CD4-positive, alpha-beta T cell treated with Interleukin-6 for 4 hours (primary cell): Measurements from ENCODE around the gene DUS4L.
"Not testable (repeated sequence)": the region's sequence is repeated elsewhere in the genome, so short reads cannot be mapped to it uniquely, and the experiment has no call there.

ENCODE experiments used
- DNase-seq: peaks from one replicate; pipeline ENCODE4 v3.0.0-alpha.2; 2020; ENCODE audit warnings: mixed read lengths

The DUS4L gene

GRCh38 chr7:107563775-107564552, at the start of gene DUS4L, which contains the start of gene COG5:
Gene DUS4L (plus strand): TSS chr7:107563971. CDS start chr7:107567071, 3,100 bp downstream.
Gene COG5 (minus strand): TSS chr7:107563920. CDS start chr7:107563896, 24 bp downstream.
- DNase-seq: peak; percentile 88

- DNase-seq: no peak
These were observed 37.1 kb upstream of the DUS4L start for GRCh38 chr7:107526672-107527071.

- DNase-seq: no peak
These were observed 36.6 kb upstream of the DUS4L start for GRCh38 chr7:107527196-107527595.

GRCh38 chr7:107528461-107528860, 35.3 kb upstream of the DUS4L start:
- no peak for DNase-seq

GRCh38 chr7:107530751-107531150, 33.0 kb upstream of the DUS4L start:
- DNase-seq: no peak

- no peak for DNase-seq
These were observed 29.6 kb upstream of the DUS4L start for GRCh38 chr7:107534139-107534538.

GRCh38 chr7:107537228-107537627, 26.5 kb upstream of the DUS4L start:
- not testable (repeated sequence) for DNase-seq

- no peak for DNase-seq
These were observed 25.8 kb upstream of the DUS4L start for GRCh38 chr7:107538001-107538400.

- DNase-seq: no peak
These were observed 20.3 kb upstream of the DUS4L start for GRCh38 chr7:107543338-107543993.

- DNase-seq: no peak
These were observed 18.8 kb upstream of the DUS4L start for GRCh38 chr7:107544848-107545591.

GRCh38 chr7:107551936-107552335, 11.8 kb upstream of the DUS4L start:
- DNase-seq: no peak

- no peak for DNase-seq
These were observed 7.9 kb upstream of the DUS4L start for GRCh38 chr7:107555893-107556292.

- DNase-seq: no peak
These were observed 3.9 kb upstream of the DUS4L start for GRCh38 chr7:107559864-107560263.

- DNase-seq: peak; percentile 35
These were observed 2.8 kb upstream of the DUS4L start for GRCh38 chr7:107560898-107561516.

- DNase-seq: no peak
These were observed 543 bp upstream of the DUS4L start for GRCh38 chr7:107563081-107563774.

GRCh38 chr7:107564553-107565298, 955 bp downstream of the DUS4L start:
- DNase-seq: no peak

- no peak for DNase-seq
These were observed 6.5 kb downstream of the DUS4L start for GRCh38 chr7:107570298-107570697.

GRCh38 chr7:107573537-107573936, 9.8 kb downstream of the DUS4L start:
- DNase-seq: no peak

GRCh38 chr7:107579554-107579884, 15.7 kb downstream of the DUS4L start:
- no peak for DNase-seq

GRCh38 chr7:107579885-107580715, 16.3 kb downstream of the DUS4L start, which contains the start of gene BCAP29:
Gene BCAP29 (plus strand): TSS chr7:107580246. CDS start chr7:107580773, 527 bp downstream.
- peak; percentile 71 for DNase-seq
